ENCODE data around the gene GSTO2.
A peak's percentile ranks its signal among the peaks of the same experiment; 100 is the strongest.

The GSTO2 gene

DNA sequence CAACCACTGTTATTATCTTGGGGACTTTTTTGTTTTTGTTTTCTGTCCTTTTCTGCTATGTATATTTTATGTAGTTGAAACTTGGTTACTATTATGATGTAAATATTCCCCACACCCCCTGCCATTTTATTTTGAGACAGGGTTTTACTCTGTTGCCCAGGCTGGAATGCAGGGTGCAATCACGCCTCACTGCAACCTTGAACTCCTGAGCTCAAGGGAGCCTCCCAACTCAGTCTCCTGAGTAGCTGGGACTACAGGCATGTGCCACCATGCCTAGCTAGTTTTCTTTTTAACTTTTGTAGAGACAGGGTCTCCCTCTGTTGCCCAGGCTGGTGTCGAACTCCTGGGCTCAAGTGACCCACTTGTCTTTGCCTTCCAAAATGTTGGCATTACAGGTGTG lies 18.0 kb downstream of the GSTO2 start:
- no peak for DNase-seq

DNA sequence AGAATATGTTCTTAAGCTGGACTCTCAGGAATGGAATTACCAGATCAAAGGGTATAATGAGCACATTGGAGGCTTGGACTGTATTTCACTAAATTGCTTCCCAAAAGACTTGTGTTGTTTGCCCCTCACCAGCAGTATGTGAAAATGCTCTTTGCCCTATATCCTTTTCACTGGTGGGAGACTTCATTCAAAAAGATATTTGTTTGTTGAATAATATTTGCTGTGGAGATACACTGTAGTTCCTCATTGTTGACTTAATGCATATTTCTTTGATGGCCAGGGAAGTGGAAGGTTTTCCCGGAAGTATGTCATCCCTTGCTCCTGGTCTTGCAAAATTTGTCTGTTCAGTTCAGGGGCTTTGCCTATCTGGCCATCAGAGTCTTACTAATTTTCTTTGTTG lies 19.4 kb downstream of the GSTO2 start:
- DNase-seq, result no peak

DNA sequence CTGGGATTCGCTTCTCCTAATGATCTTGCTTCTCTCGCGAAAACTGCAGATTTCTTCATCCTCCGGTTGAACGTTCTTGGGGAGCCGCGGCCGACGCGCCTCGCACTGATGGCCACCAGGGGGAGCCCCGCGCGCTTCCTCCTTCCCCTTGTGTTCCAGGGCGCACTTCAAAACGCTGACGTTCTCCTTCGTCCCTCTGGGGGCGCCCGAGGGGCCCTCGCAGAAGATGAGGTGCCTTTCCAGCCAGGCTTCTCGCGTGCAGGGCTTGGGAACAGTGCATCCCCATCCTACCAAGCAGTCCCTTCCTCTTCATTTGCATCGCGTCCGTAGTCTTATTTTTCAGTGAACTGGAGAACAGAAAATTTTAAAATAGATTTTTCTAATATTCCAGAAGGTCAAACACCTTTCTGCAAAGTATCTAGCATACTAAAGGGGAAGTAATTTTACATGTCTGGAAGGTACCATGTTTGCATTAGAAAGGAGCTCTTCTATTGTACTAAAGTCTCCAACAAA lies 22.5 kb downstream of the GSTO2 start:
- DNase-seq, result peak; percentile 81

DNA sequence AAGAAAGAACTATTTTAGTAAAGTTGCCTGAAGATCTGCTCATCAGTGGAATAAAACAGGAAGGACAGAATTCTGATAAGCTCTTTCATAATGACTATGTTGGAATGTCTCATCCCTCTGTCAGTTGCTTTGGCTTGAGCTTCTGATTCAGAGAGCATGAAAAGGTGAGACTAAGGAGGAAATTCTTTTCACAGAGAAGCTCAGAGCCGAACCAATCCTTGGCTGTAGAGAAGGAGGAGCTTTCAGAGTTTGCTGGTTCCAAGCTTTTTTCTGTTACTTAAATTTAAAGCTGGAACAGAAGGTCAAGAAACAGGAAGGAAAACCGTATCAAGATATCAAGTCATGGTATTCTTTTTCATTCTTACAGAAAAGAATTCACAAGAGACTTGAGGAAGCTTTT lies 24.0 kb downstream of the GSTO2 start:
- peak; percentile 44 for DNase-seq

DNA sequence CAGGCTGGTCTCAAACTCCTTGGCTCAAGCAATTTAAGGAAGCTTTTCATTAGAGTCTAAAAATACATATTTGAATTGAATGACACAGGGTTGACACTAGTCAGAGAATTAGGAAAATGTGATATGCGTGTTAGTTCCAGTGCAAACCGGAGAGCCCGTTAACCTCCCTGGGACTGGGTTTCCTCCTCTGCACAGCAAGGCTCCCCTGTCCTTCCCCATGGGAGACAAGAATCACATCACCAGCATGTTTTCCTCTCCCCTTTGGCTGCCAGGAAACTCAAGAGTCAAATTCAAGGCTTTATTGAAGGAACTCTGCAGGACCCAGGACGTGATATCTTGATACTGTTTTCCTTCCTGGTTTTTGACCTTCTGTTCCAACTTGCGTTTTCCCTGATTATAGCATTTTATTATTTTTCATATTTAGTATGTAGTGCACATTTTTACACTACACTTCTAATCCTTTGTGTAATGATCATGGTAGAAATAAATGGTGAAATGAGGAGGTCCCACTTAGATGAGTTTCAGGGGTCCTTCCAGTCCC lies 24.9 kb downstream of the GSTO2 start:
- no peak for DNase-seq

GRCh38 chr10:104296687-104297436 lies 27.9 kb downstream of the GSTO2 start:
- no peak for DNase-seq

- DNase-seq, result no peak
These were observed 29.0 kb downstream of the GSTO2 start for GRCh38 chr10:104297697-104298660.

DNA sequence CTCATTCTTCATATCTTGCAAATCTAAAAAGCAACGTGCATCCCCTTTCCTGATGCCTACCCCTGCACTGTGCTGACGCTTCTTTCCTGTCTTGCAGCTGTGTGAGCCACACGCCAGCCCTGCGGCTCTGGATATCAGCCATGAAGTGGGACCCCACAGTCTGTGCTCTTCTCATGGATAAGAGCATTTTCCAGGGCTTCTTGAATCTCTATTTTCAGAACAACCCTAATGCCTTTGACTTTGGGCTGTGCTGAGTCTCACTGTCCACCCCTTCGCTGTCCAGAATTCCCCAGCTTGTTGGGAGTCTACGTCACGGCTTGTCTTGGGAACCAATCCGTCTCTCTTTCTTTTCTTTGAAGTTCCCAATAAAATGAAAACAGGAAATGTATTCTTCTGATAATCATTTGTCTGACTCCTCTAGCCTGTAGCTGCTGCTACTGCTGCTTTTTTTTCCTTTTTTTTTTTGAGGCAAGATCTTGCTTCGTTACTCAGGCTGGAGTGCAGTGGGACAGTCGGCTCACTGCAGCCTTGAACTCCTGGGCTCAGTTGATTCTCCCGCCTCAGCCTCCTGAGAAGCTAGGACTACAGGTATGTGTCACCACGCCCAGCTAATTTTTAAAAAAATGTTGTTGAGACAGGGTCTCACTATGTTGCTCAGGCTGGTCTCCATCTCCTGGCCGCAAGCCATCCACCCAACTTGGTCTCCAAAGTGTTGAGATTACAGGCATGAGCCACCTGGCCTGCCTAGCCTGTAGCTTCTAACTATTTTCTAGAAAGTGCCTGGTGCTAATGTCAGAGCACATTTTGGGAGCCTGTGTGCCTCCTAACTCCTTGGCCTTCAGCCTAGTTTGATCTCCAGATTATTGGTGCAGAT lies 30.3 kb downstream of the GSTO2 start:
- DNase-seq, result no peak

DNA sequence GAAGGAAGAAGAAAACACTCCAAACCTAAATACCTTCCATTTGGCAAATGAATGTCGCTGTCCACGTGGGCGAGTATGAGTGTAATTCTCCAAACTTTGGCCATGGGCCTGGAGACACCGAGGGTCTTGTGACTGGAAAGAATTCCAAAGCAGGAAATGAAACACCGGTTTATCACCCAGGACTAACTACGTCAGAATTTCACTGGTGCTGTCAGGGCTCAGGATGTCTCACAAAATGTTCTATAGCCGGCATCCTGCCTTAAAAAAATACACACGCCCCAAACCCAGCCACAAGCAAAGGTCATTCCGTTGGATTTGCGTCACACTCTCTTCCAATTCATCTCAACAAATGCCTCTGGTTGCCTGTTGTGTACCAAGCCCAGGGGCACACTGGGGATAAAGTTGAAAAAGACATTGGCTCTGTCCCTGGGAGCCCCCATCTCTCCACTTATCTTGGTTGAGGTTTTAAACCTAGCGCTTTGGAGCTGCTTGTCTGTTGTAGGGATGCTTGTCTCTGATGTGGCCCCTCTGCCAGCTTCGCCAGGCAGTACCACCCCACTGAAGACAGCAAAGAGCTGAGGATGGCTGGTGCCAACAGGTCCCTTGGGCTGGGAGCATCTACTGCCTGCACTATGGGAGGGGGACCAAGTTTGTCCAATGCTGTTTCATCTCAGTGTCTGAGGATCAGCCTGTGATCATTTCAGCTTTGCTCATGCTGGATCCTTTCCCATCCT lies 31.2 kb downstream of the GSTO2 start:
- no peak for DNase-seq

DNA sequence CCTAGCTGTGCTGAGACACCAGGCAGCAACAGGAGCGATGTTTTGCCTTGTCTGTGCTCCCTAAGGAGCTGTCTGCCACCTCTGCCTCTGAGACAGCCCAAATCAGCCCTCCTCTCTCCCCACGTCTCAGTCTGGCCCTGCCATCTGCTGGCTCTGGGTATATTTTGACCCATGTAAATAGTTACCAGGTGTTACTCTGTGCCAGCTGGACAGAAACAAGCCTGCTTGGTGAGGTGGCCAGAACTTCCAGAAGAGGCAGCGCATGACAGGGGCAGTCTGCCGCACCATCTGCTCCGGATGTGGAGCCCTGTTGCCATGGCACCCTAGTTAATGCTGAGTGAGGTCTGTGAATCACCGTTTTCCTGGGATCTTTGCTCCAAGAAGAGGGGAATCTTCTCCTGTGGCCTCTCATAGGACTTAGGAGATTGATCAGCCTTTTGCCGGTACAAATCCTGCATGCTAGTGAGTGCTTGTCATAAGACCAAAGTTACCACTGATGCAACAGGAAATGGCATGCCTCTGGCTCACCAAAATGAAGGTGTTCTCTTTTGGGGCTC lies 31.8 kb downstream of the GSTO2 start:
- peak; percentile 3 for DNase-seq

DNA sequence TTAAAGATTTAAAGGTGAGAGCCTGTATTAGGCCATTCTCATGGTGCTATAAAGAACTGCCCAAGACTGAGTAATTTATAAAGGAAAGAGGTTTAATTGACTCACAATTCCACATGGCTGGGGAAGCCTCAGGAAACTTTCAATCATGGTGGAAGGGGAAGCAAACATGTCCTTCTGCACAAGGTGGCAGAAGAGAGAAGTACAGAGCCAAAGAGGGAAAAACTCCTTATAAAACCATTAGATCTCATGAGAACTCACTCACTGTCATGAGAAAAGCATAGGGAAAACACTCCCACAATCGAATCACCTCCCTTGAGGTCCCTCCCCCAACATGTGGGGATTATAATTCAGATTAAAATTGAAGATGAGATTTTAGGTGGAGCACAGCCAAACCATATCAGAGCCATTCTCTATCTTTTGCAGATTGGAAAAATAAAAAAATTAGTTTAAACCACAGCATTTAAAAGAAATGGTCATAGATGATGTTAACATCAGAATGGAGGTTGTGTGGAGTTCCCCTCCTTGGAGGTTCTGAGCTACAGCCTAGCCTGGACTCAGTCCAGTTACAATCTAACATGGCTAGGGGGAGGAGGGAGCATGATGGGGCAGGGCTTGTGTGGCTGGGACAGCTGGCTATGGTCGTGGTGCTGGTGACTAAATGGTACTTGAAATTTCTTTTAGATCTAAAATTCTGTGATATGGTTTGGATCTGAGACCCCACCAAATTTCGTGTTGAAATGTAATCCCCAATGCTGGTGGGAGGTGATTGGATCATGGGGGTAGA lies 33.1 kb downstream of the GSTO2 start:
- DNase-seq, result no peak

DNA sequence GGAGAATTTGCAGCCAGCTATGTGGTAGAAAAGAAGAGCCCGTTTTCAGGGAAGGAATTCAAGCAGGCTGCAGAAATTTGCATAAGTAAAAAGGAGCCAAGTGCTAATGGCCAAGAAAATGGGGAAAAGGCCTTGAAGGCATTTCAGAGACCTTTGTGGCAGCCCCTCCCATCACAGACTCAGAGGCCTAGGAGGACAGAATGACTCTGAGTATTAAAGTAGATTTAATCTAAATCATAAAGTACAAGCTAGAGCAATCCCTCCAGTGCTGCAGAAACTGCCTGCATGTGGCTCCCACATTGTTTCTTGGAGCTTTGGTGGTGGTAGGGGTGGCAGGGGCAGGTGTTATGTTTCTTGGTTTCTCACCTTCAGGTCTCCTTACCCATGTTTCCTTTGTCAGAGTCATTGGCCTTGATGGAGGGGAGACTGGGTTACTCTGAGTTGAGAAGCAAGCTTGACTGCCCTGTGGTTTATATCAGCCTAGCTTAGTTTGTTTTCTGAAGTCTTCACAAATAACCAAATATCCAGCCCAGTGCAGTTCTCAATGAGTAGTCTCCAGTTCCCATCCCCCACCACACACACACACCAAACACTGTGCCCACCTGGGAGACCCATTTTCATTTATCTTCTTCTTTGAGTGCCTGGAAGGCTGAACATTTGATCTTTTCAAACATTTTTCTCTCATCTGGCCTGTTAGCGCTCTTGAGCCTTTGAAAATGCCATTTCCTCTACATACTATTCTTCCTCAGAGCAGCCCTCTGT lies 34.8 kb downstream of the GSTO2 start:
- no peak for DNase-seq

GRCh38 chr10:104304356-104304745 lies 35.4 kb downstream of the GSTO2 start:
- no peak for DNase-seq

- no peak for DNase-seq
These were observed 35.9 kb downstream of the GSTO2 start for GRCh38 chr10:104304927-104305326.

DNA sequence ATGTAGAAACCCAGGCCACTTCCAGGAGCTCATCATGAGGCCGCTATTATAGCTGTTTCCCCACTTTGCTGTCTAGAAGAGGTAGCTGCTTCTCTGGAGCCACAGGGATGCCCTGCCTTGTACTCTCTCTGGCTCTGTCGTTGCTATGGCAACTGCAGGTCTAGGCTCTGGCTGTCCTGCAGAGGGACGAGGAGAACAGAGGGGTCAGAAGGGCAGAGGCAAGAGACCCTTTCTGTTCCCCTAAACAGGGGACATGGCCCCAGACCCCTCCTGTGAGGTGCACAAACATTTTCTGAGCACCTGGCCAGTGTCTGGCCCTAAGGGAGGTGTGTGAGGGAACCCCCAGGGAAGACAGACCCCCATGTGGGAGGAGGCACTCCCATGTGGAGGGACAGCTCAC lies 37.9 kb downstream of the GSTO2 start:
- no peak for DNase-seq

DNA sequence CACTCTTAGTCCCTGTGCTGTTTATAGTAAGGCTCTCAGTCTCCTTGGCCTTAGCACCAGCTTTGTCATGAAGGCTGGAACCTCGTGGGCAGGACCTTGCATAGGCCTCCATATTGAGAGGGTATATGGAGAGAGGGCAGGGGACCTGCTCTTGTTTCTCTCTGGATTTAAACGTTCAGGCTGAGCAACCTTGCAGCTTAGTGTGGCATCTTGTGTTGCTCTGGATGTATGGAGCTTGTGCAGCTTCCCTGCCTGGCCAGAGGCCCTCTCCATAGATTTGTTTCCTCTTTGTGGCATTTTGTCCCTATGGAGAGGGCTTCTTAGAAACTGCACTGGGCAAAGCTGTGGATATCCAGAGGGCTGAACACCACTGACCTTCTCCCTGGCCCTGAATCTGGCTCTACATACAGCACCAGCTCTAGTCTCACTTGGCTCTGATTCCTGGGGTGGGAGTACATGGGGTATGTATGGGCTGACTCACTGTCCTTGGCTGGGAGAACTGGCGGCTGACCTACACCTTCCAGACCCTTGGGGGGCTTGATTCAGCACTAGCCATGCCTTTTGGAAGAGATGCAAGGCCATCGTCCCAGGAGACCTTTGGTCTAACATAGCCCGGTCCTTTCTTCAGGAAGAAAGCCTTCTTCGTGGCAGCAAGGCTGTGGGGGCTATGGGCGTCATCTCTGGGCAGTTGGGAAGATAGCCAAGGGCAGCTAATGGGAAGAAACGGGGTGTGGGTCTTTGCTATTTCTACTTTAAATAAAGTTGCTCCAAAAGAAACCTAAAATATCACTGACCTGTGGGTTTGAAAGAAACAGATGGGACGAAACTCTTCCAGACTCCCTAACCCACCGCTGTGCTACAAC lies 38.8 kb downstream of the GSTO2 start:
- no peak for DNase-seq

DNA sequence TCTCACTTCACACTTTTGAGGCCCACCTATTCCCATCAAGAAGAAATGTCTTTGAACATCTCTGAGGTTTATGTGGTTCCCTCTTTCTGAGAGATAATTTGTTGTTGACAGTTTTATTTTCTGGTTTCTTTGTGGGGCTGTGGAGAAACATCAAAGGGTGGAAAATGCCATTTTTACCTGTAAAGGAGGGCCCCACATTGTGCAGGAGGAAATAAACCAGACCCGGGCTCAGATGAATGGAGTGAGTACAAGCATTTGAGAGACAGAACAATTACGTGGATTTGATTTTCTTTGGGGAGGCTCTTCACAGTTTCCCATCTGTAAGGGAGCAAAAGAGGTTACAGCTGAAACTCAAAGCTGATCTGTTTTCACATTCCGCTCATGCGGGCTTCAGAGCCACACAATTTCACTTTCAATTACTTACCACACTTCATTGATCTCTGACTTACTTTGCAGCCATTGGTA lies 39.5 kb downstream of the GSTO2 start:
- DNase-seq, result no peak

All from MV-4-11 (cell line).